ENCODE measurements around the gene MYO3B. TPM values are rescaled to one million over a fixed set of nuclear protein-coding genes. Genes with fewer than 3 reads are reported as not detected.

MYO3B gene
- polyA plus RNA-seq, 1 donor (not counting 4 experiments of a cell fraction or from before 2014, with no cell fraction given), result 4.4 TPM

- Histone ChIP-seq H3K9me1 (ENCODE audit: control insufficient read depth, extremely low read depth, insufficient read depth, low read length) (no peaks in the 10 kb centered on the region), H3K79me2 (ENCODE audit: control insufficient read depth, insufficient read depth, low read length) (no peaks in the 10 kb centered on the region), H3K36me3 (ENCODE audit: control insufficient read depth in 2 of 2, extremely low read depth in 1 of 2, insufficient read depth in 2 of 2, low read length in 2 of 2) (no peaks in the 10 kb centered on the region), H3K27me3 (ENCODE audit: control insufficient read depth, extremely low read depth, insufficient read depth, low read length) (no peaks in the 10 kb centered on the region), H3K4me1 (ENCODE audit: control insufficient read depth, extremely low read depth, insufficient read depth, low read length) (no peaks in the 10 kb centered on the region), H3K27ac (ENCODE audit: control insufficient read depth, insufficient read depth, low read length) (no peak overlapping the region), H3K9me3 (ENCODE audit: control insufficient read depth, low read depth, low read length) (no peaks in the 10 kb centered on the region), H3K4me3 (ENCODE audit: control insufficient read depth in 2 of 3, extremely low read depth in 1 of 3, insufficient read depth in 2 of 3, low read depth in 1 of 3, low read length in 3 of 3) (no peak overlapping the region), H3K4me2 (ENCODE audit: control insufficient read depth, extremely low read depth, insufficient read depth, low read depth, low read length) (no peak overlapping the region), H3K9ac (ENCODE audit: control insufficient read depth, extremely low read depth, insufficient read depth, low read length) (no peak overlapping the region), H2AFZ (ENCODE audit: control insufficient read depth, low read length) (no peak overlapping the region), H4K20me1 (ENCODE audit: control insufficient read depth, extremely low read depth, insufficient read depth, low read length) (no peaks in the 10 kb centered on the region)
- FAIRE-seq (no peak), DNase-seq (ENCODE audit: low read depth, low spot score) (no peak)
- dilution Hi-C loops (cut with MboI; ENCODE audit: extremely low pct_ligation_motif_present, low sequenced_read_pairs), result no loop called here
- no peak for TF ChIP-seq CTCF (optimal IDR thresholded peaks at IDR 0.05 in 1 of 3, IDR thresholded peaks at IDR 0.05 in 1 of 3, conservative IDR thresholded peaks at IDR 0.05 in 1 of 3; ENCODE audit: extremely low read depth in 1 of 3, insufficient read depth in 2 of 3, low read length in 3 of 3)
- no peak for TF ChIP-seq EZH2 (IDR thresholded peaks at IDR 0.05; ENCODE audit: low read length)
Measured at GRCh38 chr2:170701011-170701410, 523.1 kb downstream of the MYO3B start.

- Histone ChIP-seq H2AFZ (ENCODE audit: control insufficient read depth, low read length) (no peak overlapping the region), H3K9ac (ENCODE audit: control insufficient read depth, extremely low read depth, insufficient read depth, low read length) (no peak overlapping the region), H3K27me3 (ENCODE audit: control insufficient read depth, extremely low read depth, insufficient read depth, low read length) (peaks cover 11% of the 10 kb centered on the region), H3K79me2 (ENCODE audit: control insufficient read depth, insufficient read depth, low read length) (no peaks in the 10 kb centered on the region), H3K27ac (ENCODE audit: control insufficient read depth, insufficient read depth, low read length) (no peak overlapping the region), H3K4me1 (ENCODE audit: control insufficient read depth, extremely low read depth, insufficient read depth, low read length) (no peaks in the 10 kb centered on the region), H4K20me1 (ENCODE audit: control insufficient read depth, extremely low read depth, insufficient read depth, low read length) (no peaks in the 10 kb centered on the region), H3K9me1 (ENCODE audit: control insufficient read depth, extremely low read depth, insufficient read depth, low read length) (no peaks in the 10 kb centered on the region), H3K9me3 (ENCODE audit: control insufficient read depth, low read depth, low read length) (no peaks in the 10 kb centered on the region), H3K4me3 (ENCODE audit: control insufficient read depth in 2 of 3, extremely low read depth in 1 of 3, insufficient read depth in 2 of 3, low read depth in 1 of 3, low read length in 3 of 3) (no peak overlapping the region), H3K36me3 (ENCODE audit: control insufficient read depth in 2 of 2, extremely low read depth in 1 of 2, insufficient read depth in 2 of 2, low read length in 2 of 2) (no peaks in the 10 kb centered on the region), H3K4me2 (ENCODE audit: control insufficient read depth, extremely low read depth, insufficient read depth, low read depth, low read length) (no peak overlapping the region)
- dilution Hi-C loops (cut with MboI; ENCODE audit: extremely low pct_ligation_motif_present, low sequenced_read_pairs), result no loop called here
- FAIRE-seq (no peak), DNase-seq (ENCODE audit: low read depth, low spot score) (no peak)
- TF ChIP-seq EZH2 (IDR thresholded peaks at IDR 0.05; ENCODE audit: low read length) (no peak), CTCF (optimal IDR thresholded peaks at IDR 0.05 in 1 of 3, IDR thresholded peaks at IDR 0.05 in 1 of 3, conservative IDR thresholded peaks at IDR 0.05 in 1 of 3; ENCODE audit: extremely low read depth in 1 of 3, insufficient read depth in 2 of 3, low read length in 3 of 3) (no peak)
Measured at GRCh38 chr2:170703776-170704476, 526.0 kb downstream of the MYO3B start.

Small RNA genes within 50 kb of the gene (small RNA-seq; reads per million reads assigned to genes)
- gene RF02271 (ENCODE audit: insufficient read length in 3 of 3, low read depth in 3 of 3, low replicate concordance in 1 of 3), result 0 reads per million in 3 experiments
